Measurements from ENCODE around the gene STARD10. TPM values are rescaled to one million over a fixed set of nuclear protein-coding genes. Genes with fewer than 3 reads are reported as not detected.
A peak's percentile ranks its signal among the peaks of the same experiment; 100 is the strongest.
"Not testable (repeated sequence)": the region's sequence is repeated elsewhere in the genome, so short reads cannot be mapped to it uniquely, and the experiment has no call there.

The STARD10 gene
- total RNA-seq, 2 donors from 2014 or later = 87.4 to 93.9 TPM

DNA sequence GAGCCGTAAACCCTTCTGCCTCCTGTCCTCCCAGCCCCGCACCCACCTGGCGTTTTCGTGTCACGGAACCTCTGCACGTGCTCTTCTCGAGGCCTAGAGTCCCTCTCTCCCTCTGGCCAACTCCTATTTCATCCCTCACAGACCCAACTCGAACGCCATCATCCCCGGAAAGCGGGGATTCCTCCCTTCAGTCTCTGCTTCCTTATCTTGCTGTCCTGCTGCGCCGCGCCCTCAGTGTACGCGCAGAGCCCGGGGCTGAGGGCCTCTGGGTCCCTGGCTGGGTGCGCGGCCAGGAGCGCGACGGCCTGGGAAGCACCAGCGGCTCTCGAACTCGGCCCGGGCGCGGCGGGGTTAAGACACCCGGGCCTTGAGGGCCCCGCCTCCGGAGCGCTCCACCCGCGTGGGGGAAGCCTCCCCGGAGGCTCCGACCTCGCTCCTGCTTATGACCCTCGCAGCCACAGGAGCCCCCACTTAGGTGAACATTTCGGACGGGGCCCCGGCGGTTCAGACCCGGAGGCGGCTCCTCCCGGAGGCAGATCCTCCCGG, 20.0 kb upstream of the STARD10 start:
- DNase-seq (peak; percentile 89), ATAC-seq (peak; percentile 91)
- intact Hi-C loops (cut with DNase I) = loop anchor here in 1 of 2 donors (5.0 kb wide), 1 partner anchor 87 kb away; no protein-coding TSS in a partner anchor

GRCh38 chr11:72812967-72813739, 19.3 kb upstream of the STARD10 start:
- intact Hi-C loops (cut with DNase I) = loop anchor here in 1 of 2 donors (5.0 kb wide), 1 partner anchor 86 kb away; no protein-coding TSS in a partner anchor
- ATAC-seq (peak; percentile 7 to 22), DNase-seq (peak; percentile 66)

DNA sequence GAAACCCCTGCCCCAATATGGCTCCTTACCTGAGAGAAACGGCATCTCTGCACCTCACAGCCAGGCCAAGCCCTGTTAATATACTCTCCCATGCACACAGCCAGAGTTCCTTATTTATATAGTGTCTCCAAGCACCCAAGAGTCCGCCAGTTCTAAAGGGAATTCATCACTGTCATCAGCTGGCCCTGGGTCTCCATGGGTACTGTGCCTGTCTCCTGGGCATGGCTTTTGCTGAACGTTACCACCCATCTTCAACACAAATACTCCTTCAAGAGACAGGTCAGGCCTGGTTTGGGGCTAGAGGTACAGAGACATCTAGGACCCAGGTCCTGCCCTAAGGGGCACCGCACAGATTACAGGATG, 18.7 kb upstream of the STARD10 start:
- no peak for ATAC-seq
- intact Hi-C loops (cut with DNase I) = loop anchor here in 1 of 2 donors (5.0 kb wide), 1 partner anchor 85 kb away; no protein-coding TSS in a partner anchor
- no peak for DNase-seq

DNA sequence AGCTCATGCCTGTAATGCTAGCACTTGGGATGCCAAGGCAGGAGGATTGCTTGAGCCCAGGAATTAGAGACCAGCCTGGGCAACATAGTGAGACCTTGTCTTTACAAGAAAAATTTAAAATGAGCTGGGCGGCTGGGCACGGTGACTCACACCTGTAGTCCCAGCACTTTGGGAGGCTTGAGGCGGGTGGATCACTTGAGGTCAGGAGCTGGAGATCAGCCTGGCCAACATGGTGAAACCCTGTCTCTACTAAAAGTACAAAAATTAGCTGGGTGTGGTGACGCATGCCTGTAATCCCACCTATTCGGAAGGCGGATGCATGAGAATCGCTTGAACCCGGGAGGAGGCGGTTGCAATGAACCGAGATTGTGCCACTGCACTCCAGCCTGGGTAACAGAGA, 17.8 kb upstream of the STARD10 start:
- intact Hi-C loops (cut with DNase I) = loop anchor here in 1 of 2 donors (5.0 kb wide), 1 partner anchor 84 kb away; no protein-coding TSS in a partner anchor
- DNase-seq, ATAC-seq: not testable (repeated sequence)

GRCh38 chr11:72808331-72808798, 14.5 kb upstream of the STARD10 start:
- no peak for DNase-seq
- intact Hi-C loops (cut with DNase I) = no loop called here
- ATAC-seq = peak in 1 of 2 donors; percentile 9

DNA sequence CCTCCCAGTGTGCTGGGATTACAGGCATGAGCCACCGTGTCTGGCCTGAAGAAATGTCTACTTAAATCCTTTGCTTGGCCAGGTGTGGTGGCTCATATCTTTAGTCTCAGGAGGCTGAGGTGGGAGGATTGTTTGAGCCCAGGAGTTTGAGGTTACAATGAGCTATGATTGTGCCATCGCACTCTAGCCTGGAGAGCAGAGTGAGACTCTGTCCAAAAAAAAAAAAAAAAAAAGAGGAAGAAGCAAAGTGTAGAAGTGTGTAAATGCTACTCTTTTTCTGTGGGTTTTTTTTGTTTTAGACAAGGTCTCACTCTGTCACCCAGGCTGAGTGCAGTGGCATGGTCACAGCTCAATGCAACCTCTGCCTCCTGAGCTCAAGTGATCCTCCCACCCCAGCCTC, 13.9 kb upstream of the STARD10 start:
- DNase-seq (peak; percentile 9), ATAC-seq (peak; percentile 32 to 53)
- intact Hi-C loops (cut with DNase I) = no loop called here

DNA sequence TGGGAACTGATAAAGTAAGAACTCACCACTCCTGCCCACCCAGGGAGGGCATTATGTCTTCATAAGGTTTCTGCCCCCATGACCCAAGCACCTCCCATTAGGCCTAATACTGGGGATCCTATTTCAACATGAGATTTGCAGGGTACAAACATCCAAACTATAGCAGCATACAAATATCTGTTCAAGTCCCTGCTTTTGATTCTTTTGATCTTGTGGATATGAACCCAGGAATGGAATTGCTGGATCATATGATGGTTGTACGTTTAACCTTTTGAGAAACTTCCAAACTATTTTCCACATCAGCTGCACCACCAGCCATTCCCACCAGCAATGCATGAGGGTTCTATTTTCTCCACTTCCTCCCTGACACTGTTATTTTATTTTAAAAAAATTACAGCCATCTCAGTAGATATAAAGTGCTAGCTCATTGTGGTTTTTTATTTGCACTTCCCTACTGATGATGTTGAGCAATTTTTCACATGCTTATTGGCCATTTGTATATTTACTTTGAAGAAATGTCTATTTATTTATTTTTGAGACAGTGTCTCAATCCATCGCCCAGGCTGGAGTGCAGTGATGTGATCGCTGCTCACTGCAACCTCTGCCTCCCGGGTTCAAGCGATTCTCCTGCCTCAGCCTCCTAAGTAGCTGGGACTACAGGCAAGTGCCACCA, 13.3 kb upstream of the STARD10 start:
- DNase-seq = peak; percentile 9
- intact Hi-C loops (cut with DNase I) = no loop called here
- peak in 1 of 2 donors; percentile 55 for ATAC-seq

DNA sequence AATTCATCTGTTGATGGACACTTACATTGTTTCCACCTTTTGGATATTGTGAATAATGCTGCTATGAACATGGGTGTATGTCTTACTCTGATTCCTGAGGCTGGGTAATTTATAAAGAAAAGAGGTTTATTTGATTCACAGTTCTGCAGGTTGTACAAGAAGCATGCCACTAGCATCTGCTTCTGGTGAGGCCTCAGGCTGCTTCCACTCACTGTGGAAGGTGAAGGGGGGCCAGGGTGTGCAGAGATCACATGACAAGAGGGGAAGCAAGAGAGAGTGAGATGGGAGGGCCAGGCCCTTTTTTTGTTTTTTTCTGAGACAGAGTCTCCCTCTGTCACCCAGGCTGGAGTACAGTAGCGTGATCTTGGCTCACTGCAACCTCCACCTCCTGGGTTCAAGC, 12.5 kb upstream of the STARD10 start:
- intact Hi-C loops (cut with DNase I); ATAC-seq: not testable (repeated sequence)
- peak; percentile 10 for DNase-seq

DNA sequence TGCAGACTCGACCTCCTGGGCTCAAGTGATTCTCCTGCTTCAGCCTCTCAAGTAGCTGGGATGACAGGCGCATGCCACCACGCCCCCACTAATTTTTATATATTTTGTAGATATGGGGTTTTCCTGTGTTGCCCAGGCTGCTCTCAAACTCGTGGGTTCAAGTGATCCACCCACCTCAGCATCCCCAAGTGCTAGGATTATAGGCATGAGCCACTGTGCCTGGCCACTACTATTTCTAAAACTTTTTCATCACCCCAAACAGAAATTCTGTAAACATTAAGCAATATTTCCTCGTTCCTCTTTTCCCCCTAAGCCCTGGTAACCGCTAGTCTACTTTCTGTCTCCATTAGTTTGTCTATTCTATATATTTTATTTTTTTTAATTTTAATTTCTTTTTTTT, 11.4 kb upstream of the STARD10 start:
- intact Hi-C loops (cut with DNase I) = no loop called here
- peak; percentile 12 for DNase-seq
- ATAC-seq = no peak

DNA sequence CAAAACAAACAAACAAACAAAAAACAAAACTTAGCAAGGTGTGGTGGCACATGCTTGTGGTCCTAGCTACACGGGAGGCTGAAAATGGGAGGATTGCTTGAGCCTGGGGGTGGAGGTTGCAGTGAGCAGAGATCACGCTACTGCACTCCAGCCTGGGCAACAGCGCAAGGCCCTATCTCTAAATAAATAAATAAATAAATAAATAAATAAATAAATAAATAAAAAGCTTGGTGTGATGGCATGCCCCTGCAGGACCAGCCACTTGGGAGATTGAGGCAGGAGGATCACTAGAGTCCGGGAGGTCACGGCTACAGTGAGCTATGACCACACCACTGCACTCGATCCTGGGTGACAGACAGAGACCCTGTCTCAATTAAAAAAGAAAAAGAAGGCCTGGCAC, 9.0 kb upstream of the STARD10 start:
- DNase-seq = peak; percentile 7
- no peak for ATAC-seq
- intact Hi-C loops (cut with DNase I) = no loop called here

- DNase-seq = no peak
- intact Hi-C loops (cut with DNase I) = no loop called here
- ATAC-seq = no peak
These were observed 5.6 kb upstream of the STARD10 start for GRCh38 chr11:72799441-72799840.

GRCh38 chr11:72798361-72798760, 4.5 kb upstream of the STARD10 start:
- intact Hi-C loops (cut with DNase I) = no loop called here
- ATAC-seq = no peak
- DNase-seq = no peak

DNA sequence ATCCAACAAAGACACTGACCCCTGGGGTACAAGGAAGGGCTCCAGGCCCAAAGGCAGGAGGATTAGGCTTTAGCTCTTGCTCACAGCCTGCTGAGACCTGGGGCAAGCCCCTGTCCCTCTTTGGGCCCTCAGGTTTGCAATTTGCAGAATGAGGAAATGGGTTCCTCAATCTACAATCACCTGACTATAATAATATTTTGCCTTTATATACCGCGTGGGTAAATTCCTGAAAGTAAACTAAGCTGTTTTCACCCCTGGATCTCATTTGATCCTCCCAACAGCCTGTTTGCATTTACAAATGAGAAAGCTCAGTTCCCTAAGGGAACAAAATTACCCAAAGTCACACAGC, 797 bp downstream of the STARD10 start:
- ATAC-seq = no peak
- intact Hi-C loops (cut with DNase I) = loop anchor here (1.0 to 5.0 kb wide), 2 partner anchors 66 to 68 kb away; no protein-coding TSS in a partner anchor
- DNase-seq = no peak

DNA sequence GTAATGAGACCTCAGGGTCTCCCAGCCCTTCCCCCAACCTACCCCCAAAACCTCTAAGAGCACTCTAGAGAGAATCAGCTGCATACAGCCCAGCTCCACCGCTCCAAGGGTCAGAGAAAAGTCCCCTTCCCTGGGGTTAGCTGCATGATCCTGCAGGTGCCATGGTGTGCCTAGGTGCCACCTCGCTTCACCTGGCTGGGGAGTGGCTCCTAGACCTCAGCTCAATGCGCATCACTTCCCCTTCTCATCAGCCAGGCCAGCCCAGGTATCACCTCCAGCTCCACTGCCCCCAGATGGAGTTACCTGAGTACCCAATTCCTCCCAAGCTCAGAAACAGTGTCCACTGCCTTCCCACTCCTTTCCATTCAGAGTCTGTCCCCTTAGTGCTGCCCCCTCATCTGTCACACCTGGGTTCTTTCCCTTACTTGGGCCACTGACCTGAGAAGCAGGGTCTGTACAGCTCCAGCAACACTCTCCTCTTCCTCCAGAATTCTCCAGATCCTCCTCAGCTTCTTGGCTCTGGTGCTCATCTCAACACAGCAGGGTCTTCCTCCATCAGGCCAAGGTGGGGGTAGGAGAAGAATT, 1.3 kb downstream of the STARD10 start:
- DNase-seq (no peak), ATAC-seq (no peak)
- intact Hi-C loops (cut with DNase I) = loop anchor here (1.0 to 5.0 kb wide), 2 partner anchors 65 to 67 kb away; no protein-coding TSS in a partner anchor

GRCh38 chr11:72791228-72791627, 2.6 kb downstream of the STARD10 start:
- not testable (repeated sequence) for DNase-seq, ATAC-seq
- intact Hi-C loops (cut with DNase I) = loop anchor here in 1 of 2 donors (5.0 kb wide), 1 partner anchor 64 kb away; no protein-coding TSS in a partner anchor

GRCh38 chr11:72789493-72790131, 4.2 kb downstream of the STARD10 start:
- DNase-seq (no peak), ATAC-seq (peak; percentile 4 to 37)

GRCh38 chr11:72788241-72788640, 5.6 kb downstream of the STARD10 start:
- ATAC-seq (no peak), DNase-seq (no peak)
- intact Hi-C loops (cut with DNase I) = no loop called here

More at GRCh38 chr11:72789493-72790131, 4.2 kb downstream of the STARD10 start:
- intact Hi-C loops (cut with DNase I) = loop anchor here in 1 of 2 donors (5.0 kb wide), 1 partner anchor 62 kb away; no protein-coding TSS in a partner anchor

DNA sequence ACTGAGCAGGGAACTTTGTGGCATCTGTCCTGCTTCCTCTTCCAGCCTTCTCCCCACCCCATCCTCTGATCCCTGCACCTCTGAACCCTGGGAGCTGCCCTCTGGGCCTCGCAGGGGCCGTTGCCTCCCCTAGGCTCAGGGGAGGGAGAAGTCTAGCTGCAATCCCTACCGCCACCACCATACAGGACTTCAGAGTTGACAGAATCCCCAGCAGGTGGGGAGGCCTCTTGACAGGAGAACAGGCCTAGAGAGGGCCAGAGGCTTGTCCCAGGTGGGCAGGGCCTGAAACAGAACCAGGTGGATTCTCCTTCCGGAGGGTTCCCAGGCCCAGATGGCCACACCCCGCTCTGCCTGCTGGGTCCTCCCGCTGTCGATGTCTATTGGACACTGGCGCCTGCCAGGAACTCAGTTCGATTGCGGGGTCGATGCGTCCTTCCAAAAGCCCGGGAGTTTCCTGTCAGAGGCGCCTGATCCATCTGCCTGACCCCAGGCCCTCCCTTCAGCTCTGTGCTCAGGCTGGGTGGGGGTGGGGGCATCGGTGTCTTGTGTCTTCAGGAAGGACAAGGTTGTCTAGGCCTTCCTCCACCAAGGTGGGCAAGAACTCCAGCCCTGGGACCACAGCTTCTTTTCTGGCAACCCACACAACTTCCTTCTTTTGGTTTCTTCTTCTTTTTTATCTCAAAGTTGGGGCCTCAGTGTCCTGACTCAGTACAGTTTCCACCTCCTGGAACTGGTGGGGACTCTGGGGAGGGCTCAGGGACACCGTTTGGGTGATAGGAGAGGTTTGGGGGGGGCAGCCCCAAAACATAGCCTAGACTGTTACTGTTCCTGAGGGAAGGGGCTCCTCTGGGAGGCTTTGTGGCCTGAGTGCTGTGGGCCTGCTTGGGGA, 6.4 kb downstream of the STARD10 start:
- no peak for DNase-seq
- ATAC-seq = peak in 1 of 2 donors; percentile 24

More for the DNA sequence above, 6.4 kb downstream of the STARD10 start:
- intact Hi-C loops (cut with DNase I) = no loop called here

Data from left cardiac atrium (tissue), 4 donors.